H1 (cell line): ENCODE data around the gene CFD. TPM values are rescaled to one million over a fixed set of nuclear protein-coding genes. Genes with fewer than 3 reads are reported as not detected.

ENCODE experiments used
- CTCF ChIA-PET: fragments of 300-600 bp; sonication (Branson Sonifier 250); formaldehyde crosslinking; loops from one replicate; lab custom pipeline; 2021; ENCODE audit not compliant: partially characterized antibody; lab: Charles Lee
- POLR2A ChIA-PET: fragments of 300-600 bp; sonication (Branson Sonifier 250); formaldehyde crosslinking; loops from one replicate; lab custom pipeline; 2021; ENCODE audit warnings: inconsistent platforms; ENCODE audit not compliant: partially characterized antibody; lab: Charles Lee
- DNase-seq, 2 experiments: peaks; one replicate each; pipeline versions ENCODE4 v3.0.0 to v3.0.0-alpha.2; 2010 to 2022; ENCODE audit warnings: low spot score in 2 of 2, low read depth in 1 of 2, mixed read lengths in 1 of 2
- FAIRE-seq: peaks from 2 replicates; lab custom pipeline; 2011; peaks lifted over from hg19 to GRCh38; lab: Jason Lieb, UNC
- H2AFZ ChIP-seq: 2 replicates; pipeline ENCODE4 v1.8.1; 2012; ENCODE audit warnings: low read length, inconsistent platforms
- H2AK5ac ChIP-seq: 2 replicates; pipeline ENCODE4 v1.6.1; 2013; ENCODE audit warnings: low read depth, low read length
- H2BK120ac ChIP-seq: replicated peaks from 2 replicates; pipeline ENCODE3; 2013; ENCODE audit warnings: low read depth, low read length, inconsistent platforms
- H2BK12ac ChIP-seq: 2 replicates; pipeline ENCODE4 v1.6.1; 2013; ENCODE audit warnings: low read depth, low read length
- H2BK15ac ChIP-seq: 2 replicates; pipeline ENCODE4 v1.6.1; 2013; ENCODE audit warnings: low read length
- H2BK20ac ChIP-seq: 2 replicates; pipeline ENCODE4 v1.6.1; 2013; ENCODE audit warnings: low read length
- H2BK5ac ChIP-seq: 2 replicates; pipeline ENCODE4 v1.6.1; 2013; ENCODE audit warnings: low read depth, low read length
- H3K14ac ChIP-seq: 2 replicates; pipeline ENCODE4 v1.6.1; 2013; ENCODE audit warnings: inconsistent platforms; ENCODE audit not compliant: insufficient read length
- H3K18ac ChIP-seq: 2 replicates; pipeline ENCODE4 v1.6.1; 2013; ENCODE audit warnings: low read length; ENCODE audit errors: extremely low read depth
- H3K23ac ChIP-seq: 2 replicates; pipeline ENCODE4 v1.6.1; 2013; ENCODE audit warnings: inconsistent platforms; ENCODE audit not compliant: insufficient read length
- H3K23me2 ChIP-seq: 2 replicates; pipeline ENCODE4 v1.6.1; 2013; ENCODE audit warnings: low read depth, low read length
- H3K27ac ChIP-seq: 2 replicates; pipeline ENCODE4 v1.6.1; 2011; ENCODE audit warnings: low read depth, low read length, inconsistent platforms
- H3K27me3 ChIP-seq, 4 experiments: replicated peaks in 1 of 4; 1 replicate in 1 of 4; 2 replicates in 3 of 4; pipeline versions ENCODE4 v1.6.1 to v1.8.1; 2011 to 2013; ENCODE audit warnings: low read length in 3 of 4, mild to moderate bottlenecking in 3 of 4, inconsistent platforms in 2 of 4, mixed read lengths in 2 of 4, moderate library complexity in 1 of 4; ENCODE audit not compliant: control insufficient read depth in 3 of 4, insufficient read depth in 3 of 4; ENCODE audit errors: extremely low read depth in 1 of 4
- H3K36me3 ChIP-seq, 4 experiments: 2 replicates each; pipeline versions ENCODE4 v1.6.1 to v1.8.1; 2011 to 2013; ENCODE audit warnings: mild to moderate bottlenecking in 4 of 4, low read length in 3 of 4, moderate library complexity in 2 of 4, control low read depth in 1 of 4, inconsistent platforms in 1 of 4; ENCODE audit not compliant: insufficient read depth in 4 of 4, control insufficient read depth in 2 of 4
- H3K4ac ChIP-seq: replicated peaks from 2 replicates; pipeline ENCODE3; 2013; ENCODE audit warnings: low read length, low read depth, mixed read lengths, inconsistent platforms; ENCODE audit not compliant: insufficient read length
- H3K4me1 ChIP-seq, 4 experiments: replicated peaks in 1 of 4; 1 replicate in 1 of 4; 2 replicates in 3 of 4; pipeline versions ENCODE4 v1.6.1 to v1.8.1; 2011 to 2013; ENCODE audit warnings: low read length in 3 of 4, inconsistent platforms in 2 of 4, mixed read lengths in 1 of 4; ENCODE audit not compliant: insufficient read depth in 4 of 4, control insufficient read depth in 3 of 4
- H3K4me2 ChIP-seq, 2 experiments: 2 replicates each; pipeline versions ENCODE4 v1.6.1 to v1.8.1; 2011 to 2013; ENCODE audit warnings: low read depth in 2 of 2, low read length in 2 of 2, control low read depth in 1 of 2, inconsistent platforms in 1 of 2, mild to moderate bottlenecking in 1 of 2; ENCODE audit not compliant: insufficient read depth in 1 of 2
- H3K4me3 ChIP-seq, 4 experiments: fragments of 200-600, 300-600 bp in 1 of 4; sonication (generic), shearing (Covaris generic), sonication (Bioruptor Twin) in 1 of 4; 2 replicates each; pipeline versions ENCODE4 v1.5.1 to v1.8.1; 2011 to 2016; ENCODE audit warnings: low read length in 4 of 4, low read depth in 3 of 4, control low read depth in 2 of 4, inconsistent platforms in 2 of 4, mild to moderate bottlenecking in 2 of 4, mixed read lengths in 1 of 4, moderate library complexity in 1 of 4; ENCODE audit not compliant: insufficient read depth in 2 of 4; ENCODE audit errors: extremely low read depth in 1 of 4
- H3K56ac ChIP-seq: replicated peaks from 2 replicates; pipeline ENCODE3; 2013; ENCODE audit warnings: low read depth, mild to moderate bottlenecking, mixed read lengths, low read length, inconsistent platforms; ENCODE audit not compliant: insufficient read length
- H3K79me1 ChIP-seq: 2 replicates; pipeline ENCODE4 v1.6.1; 2013; ENCODE audit warnings: low read depth, low read length, control low read depth
- H3K79me2 ChIP-seq, 2 experiments: 2 replicates each; pipeline versions ENCODE4 v1.6.1 to v1.8.1; 2012 to 2013; ENCODE audit warnings: low read length in 2 of 2, mild to moderate bottlenecking in 2 of 2, inconsistent platforms in 1 of 2; ENCODE audit not compliant: insufficient read depth in 2 of 2, control insufficient read depth in 1 of 2
- H3K9ac ChIP-seq, 4 experiments: replicated peaks in 1 of 4; 1 replicate in 1 of 4; 2 replicates in 3 of 4; pipeline versions ENCODE4 v1.6.1 to v1.8.1; 2011 to 2013; ENCODE audit warnings: low read depth in 3 of 4, low read length in 3 of 4, control low read depth in 2 of 4, mild to moderate bottlenecking in 2 of 4, moderate library complexity in 2 of 4, inconsistent platforms in 1 of 4; ENCODE audit errors: extremely low read depth in 1 of 4
- H3K9me3 ChIP-seq, 2 experiments: 2 replicates each; pipeline versions ENCODE4 v1.6.1 to v1.8.1; 2012 to 2013; ENCODE audit warnings: mild to moderate bottlenecking in 2 of 2, moderate library complexity in 2 of 2, control low read depth in 1 of 2, inconsistent platforms in 1 of 2, low read depth in 1 of 2, low read length in 1 of 2, mixed read lengths in 1 of 2; ENCODE audit not compliant: insufficient read depth in 2 of 2
- H4K20me1 ChIP-seq, 2 experiments: replicated peaks in 1 of 2; 2 replicates each; pipeline versions ENCODE3 to v1.8.1; 2011 to 2013; ENCODE audit warnings: inconsistent platforms in 2 of 2, low read length in 2 of 2, mild to moderate bottlenecking in 1 of 2; ENCODE audit not compliant: insufficient read depth in 2 of 2, control insufficient read depth in 1 of 2
- H4K5ac ChIP-seq: 2 replicates; pipeline ENCODE4 v1.6.1; 2013; ENCODE audit warnings: low read length, low read depth, mixed read lengths, inconsistent platforms; ENCODE audit not compliant: insufficient read length
- H4K8ac ChIP-seq: 2 replicates; pipeline ENCODE4 v1.8.0; 2013; ENCODE audit warnings: mild to moderate bottlenecking, moderate library complexity, low read length, inconsistent platforms; ENCODE audit not compliant: insufficient read depth; ENCODE audit errors: extremely low read depth
- H4K91ac ChIP-seq: replicated peaks from 2 replicates; pipeline ENCODE3; 2013; ENCODE audit warnings: low read length, mixed read lengths, inconsistent platforms; ENCODE audit not compliant: insufficient read length
- BRCA1 ChIP-seq: IDR thresholded peaks from 2 replicates; pipeline ENCODE4 v1.6.1; 2012; ENCODE audit warnings: low read depth, low read length, improper control_type of control experiment
- CTBP2 ChIP-seq: IDR thresholded peaks from 2 replicates; pipeline ENCODE4 v1.7.0; 2011; ENCODE audit warnings: borderline replicate concordance, mild to moderate bottlenecking, moderate library complexity, mixed read lengths, low read length; ENCODE audit not compliant: insufficient read depth, insufficient read length
- EGR1 ChIP-seq: IDR thresholded peaks from 2 replicates; pipeline ENCODE4 v1.6.1; 2011; ENCODE audit warnings: low read depth, low read length, borderline replicate concordance
- FOSL1 ChIP-seq: IDR thresholded peaks from 2 replicates; pipeline ENCODE4 v1.6.1; 2011; ENCODE audit warnings: mild to moderate bottlenecking, low read depth, low read length, moderate library complexity; ENCODE audit not compliant: insufficient read depth
- GABPA ChIP-seq: IDR thresholded peaks from 2 replicates; pipeline ENCODE4 v1.6.1; 2011; ENCODE audit warnings: mild to moderate bottlenecking, low read length, moderate library complexity, borderline replicate concordance; ENCODE audit not compliant: insufficient read depth
- HDAC2 ChIP-seq, 2 experiments: fragments of 300-600 bp in 1 of 2; sonication (generic) in 1 of 2; IDR thresholded peaks; 2 replicates each; pipeline ENCODE4 v1.6.1; 2011 to 2012; ENCODE audit warnings: low read depth in 2 of 2, low read length in 2 of 2, mild to moderate bottlenecking in 2 of 2, moderate library complexity in 2 of 2, borderline replicate concordance in 1 of 2, inconsistent platforms in 1 of 2
- KDM5A ChIP-seq: fragments of 200-600 bp; IDR thresholded peaks from 2 replicates; pipeline ENCODE4 v1.7.1; 2012; ENCODE audit warnings: mild to moderate bottlenecking, low read length, inconsistent platforms, mixed read lengths
- MAX ChIP-seq: IDR thresholded peaks from 2 replicates; pipeline ENCODE4 v1.6.1; 2012; ENCODE audit warnings: inconsistent platforms
- POLR2A ChIP-seq, 2 experiments: IDR thresholded peaks; 1 replicate in 1 of 2; 2 replicates in 1 of 2; pipeline ENCODE4 v1.6.1; 2011; ENCODE audit warnings: low read depth in 2 of 2, low read length in 2 of 2, mild to moderate bottlenecking in 2 of 2; ENCODE audit errors: control extremely low read depth in 1 of 2
- SIX5 ChIP-seq: IDR thresholded peaks from 2 replicates; pipeline ENCODE4 v1.6.1; 2011; ENCODE audit warnings: mild to moderate bottlenecking, low read depth, low read length
- TAF1 ChIP-seq: IDR thresholded peaks from 2 replicates; pipeline ENCODE4 v1.6.1; 2011; ENCODE audit warnings: mild to moderate bottlenecking, low read depth, low read length
- WGBS, 2 experiments: shearing (Covaris generic) in 1 of 2; methylation state at CpG; one replicate each; pipeline versions ENCODE4 v1.1.6 to v1.1.7; 2013 to 2015; ENCODE audit warnings: low lambda C conversion rate in 2 of 2, mixed read lengths in 2 of 2, inconsistent platforms in 1 of 2, low coverage in 1 of 2, missing lambda C conversion rate in 1 of 2; ENCODE audit not compliant: insufficient replicate concordance in 2 of 2, insufficient coverage in 1 of 2, insufficient read length in 1 of 2; ENCODE audit errors: extremely low coverage in 1 of 2, missing lambda C conversion rate in 1 of 2; 5-methylcytosine and 5-hydroxymethylcytosine counted together
- polyA plus RNA-seq, 7 experiments: library from polyadenylated mRNA; depleted of rRNA in 3 of 7; stranded (reverse) in 5 of 7; unstranded in 2 of 7; fragments of >200 nt in 5 of 7; fragments of 200-250 nt in 2 of 7; gene quantifications; 1 replicate in 5 of 7; 2 replicates in 1 of 7; 4 replicates in 1 of 7; pipeline versions ENCODE4 v1.2.1 to v1.2.3, GENCODE V29; 2011 to 2013; ENCODE audit warnings: missing spikeins in 2 of 7, mixed read lengths in 2 of 7
- total RNA-seq: library from RNA; stranded (reverse); fragmentation: NEBNext Ultra II Directional; extraction: Animal tissue kit (Norgen Biotek cat#: 25700); gene quantifications from 2 replicates; pipeline ENCODE4 v1.2.1, GENCODE V29; 2021

The CFD gene
- total and polyA plus RNA-seq, 2 of the 8 experiments (the other 6 are each of a cell fraction or from before 2014, with no cell fraction given) = 1.7 to 2.8 TPM

GRCh38 chr19:834216-834615 is 25.2 kb upstream of the CFD start:
- Histone ChIP-seq H3K4me1 (no peaks in the 10 kb centered on the region), H2BK5ac (no peak overlapping the region), H3K4me3 (no peak overlapping the region), H3K27ac (no peak overlapping the region)
- TF ChIP-seq HDAC2 (IDR thresholded peaks at IDR 0.05; ENCODE audit: borderline replicate concordance in 1 of 2, low read depth in 2 of 2, low read length in 2 of 2) = no peak
- no peak for TF ChIP-seq CTBP2
- TF ChIP-seq GABPA = no peak
- TF ChIP-seq BRCA1 = no peak
- TF ChIP-seq FOSL1 = no peak
- TF ChIP-seq EGR1 = no peak
- TF ChIP-seq TAF1 = no peak
- no peak for TF ChIP-seq KDM5A
- no peak for TF ChIP-seq POLR2A (IDR thresholded peaks at IDR 0.05; ENCODE audit: control extremely low read depth in 1 of 2, low read depth in 2 of 2, low read length in 2 of 2)
- no peak for TF ChIP-seq SIX5
- no peak for TF ChIP-seq MAX
- TF ChIP-seq, all 59 proteins: peak for 0
- H3K14ac ChIP-seq = no peak overlapping the region
- no peak overlapping the region for H2BK20ac ChIP-seq
- H3K56ac ChIP-seq = no peak overlapping the region
- H2BK12ac ChIP-seq = 0 out of 2 replicates have a peak overlapping the region, but pooled peaks have one; percentile 4
- no peak for FAIRE-seq
- H3K9me3 ChIP-seq = no peaks in the 10 kb centered on the region
- DNase-seq = no peak
- WGBS, 2 experiments = 93% methylated on average over 21 of the region's 24 CpGs; no CpG with 5 or more reads in 1 of the 2 experiments
- H3K36me3 ChIP-seq = no peaks in the 10 kb centered on the region
- H3K23me2 ChIP-seq = no peaks in the 10 kb centered on the region
- ChIA-PET POLR2A (interaction anchor here (0.6 kb wide), 1 partner anchor 33 kb away, joined by 5 read pairs; no protein-coding TSS in a partner anchor), CTCF (no interaction called here)
- H4K20me1 ChIP-seq = no peaks in the 10 kb centered on the region
- H3K4ac ChIP-seq = no peak overlapping the region
- H3K79me1 ChIP-seq = no peaks in the 10 kb centered on the region
- no peak overlapping the region for H2AFZ ChIP-seq
- no peak overlapping the region for H2BK120ac ChIP-seq
- H2AK5ac ChIP-seq = no peak overlapping the region
- H4K91ac ChIP-seq = no peak overlapping the region
- no peaks in the 10 kb centered on the region for H3K27me3 ChIP-seq
- H3K18ac ChIP-seq = no peak overlapping the region
- no peak overlapping the region for H3K23ac ChIP-seq
- no peak overlapping the region; the same call in 1 of the 2 replicates for H4K8ac ChIP-seq
- no peak overlapping the region for H3K4me2 ChIP-seq
- 0 out of 2 replicates have a peak overlapping the region, but pooled peaks have one; percentile 25 for H2BK15ac ChIP-seq
- no peak overlapping the region for H3K9ac ChIP-seq
- no peaks in the 10 kb centered on the region for H3K79me2 ChIP-seq
- H4K5ac ChIP-seq = no peak overlapping the region
